GM21447 (cell line): ENCODE results near the gene DNAI1.

Source experiments
- ATAC-seq: cut with Tn5 transposase; IDR thresholded peaks from one replicate; pipeline ENCODE4 v1.9.1; 2021; ENCODE audit not compliant: unreplicated experiment

Gene DNAI1

DNA sequence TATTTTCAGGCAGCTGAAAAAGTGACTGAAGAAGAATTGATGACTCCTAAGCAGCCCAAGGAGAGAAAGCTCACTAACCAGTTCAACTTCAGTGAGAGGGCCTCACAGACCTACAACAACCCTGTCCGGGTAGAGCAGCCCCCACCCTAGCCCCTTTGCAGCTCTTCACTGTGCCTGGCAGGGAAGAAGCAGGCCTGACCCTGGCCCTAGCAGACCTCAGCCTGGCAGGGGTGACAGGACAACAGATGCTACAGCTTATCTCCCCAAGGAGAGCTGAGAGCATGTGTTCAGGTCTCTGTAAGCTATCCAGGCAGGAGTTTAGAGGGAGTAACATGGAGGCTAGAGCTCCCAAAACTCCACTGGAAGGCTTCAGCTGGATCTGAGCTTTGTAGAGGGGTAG lies 31.8 kb downstream of the DNAI1 start:
- ATAC-seq = no peak

DNA sequence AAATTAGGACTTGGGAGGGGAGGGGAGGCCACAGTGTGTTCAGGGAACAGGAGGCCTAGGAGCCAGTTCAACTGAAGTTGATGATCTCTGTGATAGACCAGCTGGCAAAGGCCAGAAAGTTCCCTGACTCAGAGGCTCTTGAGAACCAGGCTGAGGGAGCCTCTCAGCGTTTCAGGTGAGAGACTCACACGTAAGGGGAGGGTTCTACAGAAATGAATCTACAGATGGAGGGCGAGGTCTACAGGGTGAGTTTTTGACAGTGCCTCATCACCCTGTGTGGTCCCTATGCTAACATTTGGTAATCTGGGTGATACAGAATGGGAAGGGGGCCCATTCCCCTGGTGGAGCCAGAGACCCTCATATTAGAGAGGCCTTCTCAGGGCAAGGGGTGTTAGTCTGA lies 32.2 kb downstream of the DNAI1 start:
- ATAC-seq = no peak

DNA sequence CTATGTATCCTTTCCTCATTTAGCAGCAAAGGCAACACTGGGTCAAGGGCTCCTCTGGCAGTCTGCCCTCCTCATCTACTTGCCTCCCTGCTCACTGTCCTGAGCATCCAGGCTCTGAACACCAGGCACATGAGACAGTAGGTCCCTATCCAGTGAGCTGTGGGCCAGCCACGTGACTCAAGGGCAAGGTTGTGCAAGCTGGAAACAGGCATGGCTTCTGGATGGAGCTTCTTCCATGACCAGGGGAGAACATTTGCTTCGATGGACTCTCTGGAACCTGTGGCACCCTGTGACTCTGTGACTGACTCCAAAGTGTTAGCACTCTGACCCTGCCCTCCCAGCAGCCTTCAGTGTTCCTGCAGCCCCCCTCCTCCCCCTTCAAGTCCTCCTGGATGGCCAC lies 33.0 kb downstream of the DNAI1 start:
- ATAC-seq = no peak

DNA sequence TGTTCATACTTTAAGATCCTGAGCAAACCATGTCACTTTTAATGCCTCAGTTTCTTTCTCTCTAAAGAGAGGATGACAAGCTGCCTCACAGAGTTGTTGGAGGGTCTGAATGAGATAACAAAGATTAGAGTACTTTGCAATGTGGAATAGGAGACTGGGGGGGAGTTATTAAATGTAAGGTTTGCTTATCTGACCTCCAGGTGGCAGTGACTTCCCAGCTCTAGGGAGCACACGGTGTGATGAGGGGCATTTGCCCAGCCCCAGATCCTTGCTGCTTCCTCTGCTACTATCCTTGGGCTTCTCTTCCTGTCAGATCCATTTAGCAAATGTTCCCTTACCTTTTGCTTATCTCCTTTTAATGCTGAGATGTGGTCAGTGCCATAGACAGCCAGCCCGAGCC lies 33.4 kb downstream of the DNAI1 start:
- no peak for ATAC-seq

DNA sequence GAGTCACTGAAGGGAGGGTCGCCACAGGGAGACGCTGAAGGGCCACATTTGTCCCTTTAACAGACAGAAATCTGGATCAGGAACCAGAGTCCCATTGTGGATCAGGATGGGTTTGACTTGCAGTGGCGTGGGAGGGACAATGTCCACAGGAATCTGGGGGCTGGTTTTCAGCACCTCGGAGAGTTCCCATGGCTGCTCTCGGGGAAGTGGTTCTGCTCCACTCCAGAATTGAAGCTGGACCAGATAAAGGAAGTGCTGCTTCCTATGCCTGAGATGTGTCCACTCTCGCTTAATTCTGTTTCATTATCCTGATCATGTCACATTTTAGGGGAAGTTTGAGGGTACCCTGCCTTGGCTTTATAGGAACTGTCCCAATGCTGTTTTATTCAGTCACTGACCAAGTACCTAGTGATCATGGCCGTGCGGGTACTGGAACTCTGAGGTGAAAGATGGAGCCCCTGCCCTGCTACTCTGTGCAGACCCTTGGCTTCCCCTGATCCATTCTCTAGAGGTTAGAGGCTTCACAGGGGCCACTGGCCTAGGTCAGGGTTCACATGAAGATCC lies 35.4 kb downstream of the DNAI1 start:
- ATAC-seq = no peak

DNA sequence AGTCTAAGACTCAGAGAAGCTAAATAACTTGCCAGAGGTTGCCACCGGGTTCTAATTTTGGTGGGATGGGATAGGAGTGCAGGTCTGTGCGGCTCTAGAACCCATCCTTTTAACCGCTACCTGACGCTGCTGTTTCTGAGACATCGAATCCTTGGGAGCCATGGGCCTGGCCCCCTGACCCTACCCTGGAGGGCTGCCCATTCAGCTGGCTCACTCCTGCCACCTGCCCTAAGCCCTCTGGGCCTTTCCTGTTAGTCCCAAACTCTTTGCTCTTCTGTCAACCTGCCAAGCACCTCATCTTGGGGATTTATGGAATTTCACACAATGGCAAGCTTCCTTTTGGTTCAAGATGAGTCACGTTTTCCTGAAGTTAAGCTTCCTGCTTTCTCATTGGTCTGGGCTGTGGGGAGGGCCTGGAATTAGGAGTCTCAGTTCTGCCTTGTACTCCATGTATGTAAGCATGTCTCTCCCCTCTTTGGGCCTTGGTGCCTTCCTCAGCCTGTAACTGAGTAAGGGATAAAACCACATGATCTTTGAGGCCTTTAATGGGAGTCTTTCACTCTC lies 37.6 kb downstream of the DNAI1 start:
- no peak for ATAC-seq

DNA sequence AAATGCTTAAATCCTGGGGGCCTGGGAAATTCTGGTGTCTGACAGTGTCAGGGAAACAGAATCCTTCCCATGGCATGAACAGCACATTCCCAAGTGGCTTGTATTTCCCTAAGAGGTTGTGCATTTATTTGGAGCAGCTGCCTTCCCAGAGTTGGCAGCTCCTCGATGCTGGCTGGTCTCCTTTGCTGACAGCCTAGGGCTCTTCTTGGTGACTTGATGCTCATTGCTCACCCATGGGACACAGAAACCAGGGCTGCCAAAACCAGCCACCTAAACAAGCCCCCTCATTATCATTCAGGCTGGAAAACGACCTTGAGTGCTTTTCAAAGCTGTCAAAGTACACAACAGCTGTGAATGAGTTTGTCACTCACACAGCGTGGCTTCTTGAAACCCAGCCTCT lies 39.9 kb downstream of the DNAI1 start:
- ATAC-seq = no peak

DNA sequence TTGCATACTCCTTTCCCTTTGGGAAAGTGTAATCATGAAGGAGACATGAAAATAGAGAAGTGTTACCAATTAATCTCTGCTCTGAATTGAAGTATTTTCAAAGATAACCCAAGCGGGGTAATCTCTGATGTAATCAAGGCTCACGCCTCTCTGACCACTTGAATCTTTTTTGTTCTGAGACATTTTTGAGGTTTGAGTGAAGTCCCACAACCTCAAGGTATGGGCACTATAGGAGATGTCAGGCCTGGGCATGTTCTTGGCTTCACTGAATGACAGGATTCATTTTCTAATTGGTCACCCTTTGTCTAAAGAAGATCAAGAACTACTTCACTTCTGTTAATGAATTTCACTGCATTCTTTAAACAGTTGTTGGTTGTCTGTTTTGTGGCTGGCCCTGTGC lies 40.5 kb downstream of the DNAI1 start:
- ATAC-seq = no peak

DNA sequence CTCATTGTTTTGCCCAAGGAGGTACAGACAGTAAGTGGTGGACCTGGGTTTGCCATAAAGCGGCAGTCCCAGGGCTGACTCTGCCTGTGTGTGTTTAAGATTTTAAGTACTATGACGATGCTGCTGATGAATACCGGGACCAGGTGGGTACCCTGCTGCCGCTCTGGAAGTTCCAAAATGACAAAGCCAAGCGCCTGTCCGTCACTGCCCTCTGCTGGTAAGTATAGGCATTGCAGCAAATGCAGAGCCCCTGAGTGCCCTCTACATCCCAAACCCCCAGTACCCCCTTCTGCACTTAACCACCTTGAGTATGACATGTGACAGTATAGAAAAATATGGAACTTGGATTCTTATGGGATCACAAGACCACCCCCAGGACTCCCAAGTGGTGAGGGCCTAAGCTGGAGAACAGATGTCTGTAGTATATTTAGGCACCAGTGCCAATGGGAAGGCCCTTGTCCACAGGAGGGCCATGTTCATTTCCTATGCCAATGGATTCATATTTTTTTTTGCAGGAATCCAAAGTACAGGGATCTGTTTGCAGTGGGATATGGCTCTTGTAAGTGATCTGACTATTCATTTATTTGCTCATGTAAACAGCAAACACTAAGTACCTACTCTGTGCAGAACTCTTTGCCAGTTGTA lies 42.1 kb downstream of the DNAI1 start:
- ATAC-seq = peak; percentile 55

DNA sequence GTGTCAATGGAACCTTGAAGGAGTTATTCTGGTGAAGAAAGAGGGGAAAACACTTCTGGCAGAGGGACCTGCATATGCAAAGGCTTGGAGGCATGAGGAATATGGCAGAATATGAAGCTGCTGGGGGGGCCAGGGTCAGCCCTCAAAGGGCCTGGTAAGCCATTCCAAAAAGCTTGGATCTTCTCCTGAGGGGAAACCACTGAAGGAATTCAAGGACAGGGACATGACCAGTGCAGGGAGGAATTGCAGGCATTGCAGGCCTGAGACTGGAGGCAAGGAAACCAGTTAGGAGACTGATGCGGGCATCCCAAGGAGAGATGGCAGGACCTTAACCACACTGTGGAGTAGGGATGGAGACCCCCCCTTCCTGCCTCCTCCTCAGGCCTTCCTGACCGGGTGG lies 42.8 kb downstream of the DNAI1 start:
- ATAC-seq = no peak

DNA sequence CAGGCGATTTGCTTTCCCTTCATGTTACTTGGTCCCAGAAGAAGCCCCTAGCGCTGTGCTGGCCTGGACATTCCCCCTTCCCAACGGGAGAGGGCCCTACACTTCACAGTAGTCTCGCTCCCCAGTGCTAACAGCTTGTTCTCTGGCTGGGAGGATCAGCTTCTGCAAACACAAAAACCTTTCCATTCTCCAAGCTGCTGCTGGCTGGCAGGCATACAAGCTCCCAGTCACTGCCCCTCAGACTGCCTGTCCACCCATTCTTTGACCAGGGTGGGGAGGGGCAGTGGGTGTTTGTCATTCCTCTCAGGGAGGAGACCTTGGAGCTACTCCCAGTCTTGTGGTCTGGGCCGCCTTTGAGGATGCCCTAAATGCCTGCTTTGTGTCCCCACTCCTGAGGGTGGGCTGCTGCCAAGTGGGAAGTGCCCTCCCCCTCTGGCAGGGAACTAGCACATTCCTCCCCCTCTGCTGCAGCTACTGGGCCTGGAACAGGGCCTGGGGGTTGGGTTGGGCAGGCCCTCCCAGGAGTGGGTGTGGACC lies 43.4 kb downstream of the DNAI1 start:
- no peak for ATAC-seq

DNA sequence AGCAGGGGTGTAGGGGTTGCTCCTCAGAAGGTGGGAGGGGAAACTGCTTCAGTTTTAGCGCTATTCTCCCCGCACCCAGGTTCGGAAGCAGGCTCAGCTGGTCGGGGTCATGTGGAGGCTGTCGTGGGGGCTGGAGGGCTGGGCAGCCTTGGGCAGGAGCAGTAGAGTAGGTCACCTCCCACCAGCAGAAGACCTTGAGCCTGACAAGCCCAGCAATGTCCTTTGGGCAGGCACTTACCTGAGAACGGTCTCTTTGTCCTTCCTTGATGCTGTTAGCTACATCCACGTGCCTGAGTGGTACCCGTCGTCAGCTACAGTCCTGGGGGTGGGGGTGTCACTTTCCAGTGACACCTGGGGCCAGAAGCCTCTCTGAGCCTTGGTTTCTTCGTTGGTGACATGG lies 43.9 kb downstream of the DNAI1 start:
- ATAC-seq = no peak

DNA sequence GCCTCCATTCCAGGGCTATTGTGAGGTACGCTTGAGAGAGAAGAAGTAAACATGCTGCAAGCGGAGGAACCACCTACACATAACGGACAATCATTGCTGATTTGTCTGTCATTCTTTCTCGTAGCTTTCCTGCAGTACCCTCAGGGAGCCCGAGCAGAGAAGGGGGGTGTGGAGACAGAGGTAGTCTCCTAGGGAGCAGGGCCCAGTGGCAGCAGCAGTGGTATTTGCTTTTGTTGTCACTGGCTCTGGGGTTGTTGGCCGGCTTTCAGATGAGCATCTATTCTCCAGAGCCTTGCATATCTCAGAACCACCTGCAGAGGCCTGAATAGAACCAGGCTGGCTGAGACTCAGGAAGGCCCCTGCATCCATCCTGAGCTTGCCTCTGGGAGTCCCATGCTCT lies 44.3 kb downstream of the DNAI1 start:
- ATAC-seq = no peak

DNA sequence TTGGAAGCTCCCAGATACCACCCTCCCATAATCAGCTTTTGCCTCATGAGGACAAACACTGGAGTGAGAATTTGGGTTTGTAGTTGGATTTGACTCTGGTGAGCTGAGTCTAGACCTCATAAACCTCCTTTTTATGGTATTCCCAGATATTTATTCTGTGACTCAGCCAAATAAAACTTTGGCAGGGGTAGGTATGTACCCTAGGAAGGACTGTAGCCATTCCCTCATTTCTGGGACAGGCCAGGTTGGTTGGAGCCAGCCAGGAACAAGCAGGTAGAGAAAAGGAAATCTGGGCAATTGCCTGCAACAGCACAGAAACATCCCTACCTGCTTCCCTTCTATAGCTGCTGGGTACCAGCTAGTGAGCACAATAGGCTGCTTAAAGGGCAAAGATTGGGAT lies 44.8 kb downstream of the DNAI1 start:
- ATAC-seq = no peak

DNA sequence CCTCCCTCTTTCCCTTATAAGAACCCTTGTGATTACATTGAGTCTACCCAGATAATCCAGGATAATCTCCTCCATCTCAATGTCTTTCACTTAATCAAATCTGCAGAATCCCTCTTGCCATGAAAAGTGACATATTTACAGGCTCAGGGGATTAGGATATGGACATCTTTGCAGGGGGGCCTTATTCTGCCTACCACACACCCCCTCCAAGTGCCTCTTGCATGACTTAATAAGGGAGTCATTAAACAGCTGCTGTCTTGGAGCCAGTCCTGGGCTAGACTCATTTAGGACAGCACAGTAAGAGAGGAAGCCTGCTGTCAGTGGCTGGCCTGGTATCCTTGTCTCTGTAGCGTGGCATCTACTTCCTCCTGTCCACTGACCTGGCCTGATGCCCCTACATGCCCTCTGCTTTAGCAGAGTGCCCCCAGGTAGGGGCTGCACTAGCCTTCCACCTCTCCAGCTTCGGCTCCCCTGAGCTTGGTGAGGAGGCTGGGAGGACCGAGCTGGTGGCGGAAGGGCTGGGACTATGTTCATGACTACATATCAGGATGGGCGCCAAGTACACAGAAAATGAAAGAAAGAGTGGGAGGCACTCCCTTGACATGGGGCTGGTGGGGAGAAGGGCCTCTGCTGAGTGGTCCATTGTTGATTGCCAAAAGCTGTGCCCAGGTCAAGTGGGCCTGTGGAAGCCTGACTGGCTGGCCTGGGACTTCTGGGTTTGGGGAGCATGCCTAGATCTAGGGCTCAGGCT lies 46.9 kb downstream of the DNAI1 start:
- ATAC-seq = no peak

DNA sequence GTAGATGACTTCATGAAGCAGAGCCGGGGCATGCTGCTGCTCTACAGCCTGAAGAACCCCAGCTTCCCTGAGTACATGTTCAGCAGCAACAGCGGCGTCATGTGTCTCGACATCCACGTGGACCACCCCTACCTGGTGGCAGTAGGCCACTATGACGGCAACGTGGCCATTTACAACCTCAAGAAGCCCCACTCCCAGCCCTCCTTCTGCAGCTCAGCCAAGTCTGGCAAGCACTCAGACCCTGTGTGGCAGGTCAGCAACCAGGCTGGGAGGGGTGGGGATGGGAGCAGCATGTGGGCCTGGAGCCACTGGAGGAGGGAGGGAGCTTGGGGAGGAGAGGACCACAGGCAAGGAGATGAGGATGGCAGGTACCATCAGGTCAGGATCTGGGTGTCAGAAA lies 48.0 kb downstream of the DNAI1 start:
- ATAC-seq = no peak

DNA sequence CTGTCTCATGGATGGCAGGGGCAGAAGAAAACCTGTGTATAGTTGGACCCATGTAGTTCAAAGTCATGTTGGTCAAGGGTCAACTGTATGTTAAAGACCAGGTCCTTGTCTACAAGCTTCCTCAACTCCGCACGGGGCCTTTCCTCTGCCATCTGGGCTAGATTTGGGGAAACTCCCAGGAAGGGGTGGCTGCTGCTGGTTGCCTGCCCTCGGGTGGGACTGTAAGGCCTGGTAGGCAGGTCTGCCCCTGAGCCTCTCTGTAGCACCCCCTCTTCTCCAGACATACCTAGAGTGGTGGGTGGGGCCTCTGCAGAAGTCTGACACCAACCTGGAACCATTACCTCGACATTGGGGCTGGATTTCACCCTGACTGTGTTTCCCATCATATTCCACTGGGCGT lies 49.0 kb downstream of the DNAI1 start:
- no peak for ATAC-seq

DNA sequence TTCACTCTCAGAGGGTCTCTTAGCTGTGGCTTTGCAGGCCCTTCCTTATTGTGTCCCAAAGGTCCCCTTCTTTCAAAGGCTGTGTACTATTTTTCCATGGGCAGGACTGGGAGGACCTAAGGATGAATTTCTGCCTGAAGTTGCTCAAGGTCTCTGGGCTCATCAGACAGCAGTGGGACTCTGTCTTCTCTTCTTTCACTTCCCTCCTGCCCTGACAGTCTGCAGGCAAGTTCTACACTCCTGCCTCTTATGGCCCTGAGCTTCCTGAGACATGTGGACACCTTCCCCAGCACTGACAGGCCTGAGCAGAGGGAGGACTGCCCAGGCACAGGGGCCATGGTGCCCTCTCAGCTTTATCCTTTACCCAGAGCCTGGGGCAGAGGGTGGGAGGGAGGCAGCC lies 49.4 kb downstream of the DNAI1 start:
- ATAC-seq = no peak

DNA sequence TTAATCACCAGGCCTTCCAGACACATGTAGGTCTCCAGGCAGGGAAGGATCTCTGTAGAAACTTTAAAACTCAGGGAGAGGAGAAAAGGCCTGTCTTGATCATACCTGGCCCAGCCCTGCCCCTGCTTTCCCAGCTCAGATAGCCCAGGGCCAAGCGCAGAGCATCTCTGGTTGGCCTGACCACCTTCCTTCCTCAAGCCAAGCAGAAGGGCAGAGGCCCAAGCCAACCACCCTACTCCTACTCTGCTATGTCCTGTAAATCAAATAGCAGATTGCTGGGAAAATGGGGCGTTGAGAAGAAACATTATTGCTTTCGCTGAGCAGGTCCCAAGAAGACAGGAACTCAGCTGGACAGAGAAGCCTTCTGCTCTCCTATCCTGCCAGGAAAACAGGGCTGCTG lies 49.9 kb downstream of the DNAI1 start:
- ATAC-seq = no peak

DNA sequence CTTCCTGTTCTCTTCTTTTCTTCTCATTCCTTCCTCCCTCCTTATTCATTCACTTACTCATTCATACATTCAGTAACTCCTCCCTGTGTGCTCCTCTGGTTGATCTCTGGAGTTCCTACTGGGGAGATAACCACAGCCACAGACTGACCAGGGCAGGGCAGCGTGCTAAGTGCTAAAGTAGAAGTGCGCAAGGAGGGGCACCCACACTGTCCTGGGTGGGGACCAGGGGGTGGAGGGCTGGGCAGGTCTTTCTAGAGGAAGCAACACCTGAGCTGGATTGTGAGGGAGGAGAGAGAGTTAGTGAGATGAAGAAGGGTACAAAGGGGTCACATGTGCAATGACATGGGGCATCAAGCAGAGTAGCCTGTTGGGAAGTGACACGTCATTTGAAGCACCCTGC lies 50.3 kb downstream of the DNAI1 start:
- no peak for ATAC-seq

DNA sequence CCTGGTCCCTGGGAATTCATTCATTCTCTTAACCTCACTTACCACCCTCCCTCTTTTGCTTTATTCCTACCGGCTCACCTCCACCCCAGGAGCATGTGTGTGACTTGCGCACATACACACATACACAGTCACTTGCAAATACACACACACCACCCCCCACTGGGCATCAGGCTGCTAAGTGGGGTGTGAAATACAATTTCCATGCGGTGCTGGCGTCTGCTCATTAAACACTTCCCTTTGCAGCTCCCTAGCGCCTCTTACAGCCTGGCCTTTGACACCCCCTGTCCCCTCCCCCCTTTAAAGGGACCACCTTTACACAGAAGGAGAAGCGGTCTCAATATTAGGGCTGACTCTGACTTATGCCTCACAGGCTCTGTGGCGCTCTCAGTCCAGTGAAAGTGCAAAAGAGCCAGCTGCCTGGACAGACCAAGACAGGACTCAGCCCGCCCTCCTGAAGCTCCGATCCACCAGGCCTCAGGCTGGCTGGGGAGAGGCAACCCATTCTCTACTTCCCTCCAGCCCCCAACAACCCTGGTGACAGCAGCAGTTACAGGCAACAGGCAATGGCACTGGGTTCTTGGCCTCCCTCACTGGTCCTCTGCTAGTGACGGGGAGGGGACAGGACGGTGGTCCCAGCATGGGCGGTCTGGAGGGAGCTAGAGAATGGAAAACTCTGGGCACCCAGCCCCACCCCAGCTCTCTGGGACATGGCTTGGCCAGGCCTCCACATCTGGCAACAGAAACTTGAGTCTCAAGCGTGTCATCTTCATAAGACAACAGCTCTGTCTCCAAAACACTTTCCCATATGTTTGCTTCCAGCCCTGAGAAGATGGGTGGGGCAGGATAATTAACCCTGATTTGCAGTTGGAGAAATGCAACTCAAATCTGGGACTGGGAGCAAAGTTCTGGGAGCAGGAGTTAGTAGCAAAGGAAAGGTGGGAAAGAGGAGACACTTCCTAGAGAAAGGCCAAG lies 52.2 kb downstream of the DNAI1 start:
- ATAC-seq = no peak
